Esophagus (tissue), 2 donors: ENCODE data around the gene PNRC2. TPM values are rescaled to one million over a fixed set of nuclear protein-coding genes. Genes with fewer than 3 reads are reported as not detected.

Experiments
- polyA plus RNA-seq, 2 donors: library from polyadenylated mRNA; stranded (reverse); fragments of 200-250 nt; gene quantifications; one replicate each; pipeline ENCODE4 v1.2.3, GENCODE V29; 2013
- donor health status: healthy with polysubstance abuse.
- donor health status: Bipolar disorder and iron deficiency.

PNRC2 gene
- polyA plus RNA-seq, 2 donors: 54.2 to 69.1 TPM

Other genes with a start within 250 kb of the PNRC2 start
- gene ELOA, start 216.4 kb upstream of the PNRC2 start, polyA plus RNA-seq: 10 to 100 TPM in 1 of 2 donors, 1 to 10 TPM in 1; 9.9 to 15.9 TPM
- 10 to 100 TPM; 41.3 to 57.2 TPM for gene PITHD1, start 181.4 kb upstream of the PNRC2 start, polyA plus RNA-seq
- gene LYPLA2, start 168.7 kb upstream of the PNRC2 start, polyA plus RNA-seq: 10 to 100 TPM; 44.4 to 63.7 TPM
- 100 to 1,000 TPM in 1 of 2 donors, 10 to 100 TPM in 1; 76.6 to 120 TPM for gene GALE, start 159.1 kb upstream of the PNRC2 start, polyA plus RNA-seq
- 10 to 100 TPM; 16.8 to 27.4 TPM for gene HMGCL, start 134.4 kb upstream of the PNRC2 start, polyA plus RNA-seq
- gene FUCA1, start 91.5 kb upstream of the PNRC2 start, polyA plus RNA-seq: 10 to 100 TPM in 1 of 2 donors, 1 to 10 TPM in 1; 7.3 to 10.2 TPM
- under 1 TPM; 0.01 to 0.02 TPM for gene CNR2, start 46.5 kb upstream of the PNRC2 start, polyA plus RNA-seq
- 10 to 100 TPM; 42.3 to 57.9 TPM for gene SRSF10, start 20.5 kb downstream of the PNRC2 start, polyA plus RNA-seq
- under 1 TPM; 0.27 to 0.37 TPM for gene MYOM3, start 152.3 kb downstream of the PNRC2 start, polyA plus RNA-seq
- 10 to 100 TPM; 10.3 to 11.7 TPM for gene IL22RA1, start 183.3 kb downstream of the PNRC2 start, polyA plus RNA-seq
- 1 to 10 TPM; 2.2 to 2.9 TPM for gene IFNLR1, start 227.5 kb downstream of the PNRC2 start, polyA plus RNA-seq